Astrocyte (in vitro differentiated cells and primary cell): ENCODE results near the gene GABBR2.

Source experiments
- CTCF ChIP-seq: IDR thresholded peaks from 2 replicates; pipeline ENCODE4 v1.5.1; 2011; ENCODE audit warnings: low read depth, mild to moderate bottlenecking, inconsistent platforms, low read length, moderate library complexity; ENCODE audit not compliant: insufficient read depth
- EZH2 ChIP-seq: IDR thresholded peaks from 2 replicates; pipeline ENCODE4 v1.6.1; 2012; ENCODE audit warnings: mild to moderate bottlenecking, low read length, inconsistent platforms; ENCODE audit not compliant: insufficient read depth

DNA sequence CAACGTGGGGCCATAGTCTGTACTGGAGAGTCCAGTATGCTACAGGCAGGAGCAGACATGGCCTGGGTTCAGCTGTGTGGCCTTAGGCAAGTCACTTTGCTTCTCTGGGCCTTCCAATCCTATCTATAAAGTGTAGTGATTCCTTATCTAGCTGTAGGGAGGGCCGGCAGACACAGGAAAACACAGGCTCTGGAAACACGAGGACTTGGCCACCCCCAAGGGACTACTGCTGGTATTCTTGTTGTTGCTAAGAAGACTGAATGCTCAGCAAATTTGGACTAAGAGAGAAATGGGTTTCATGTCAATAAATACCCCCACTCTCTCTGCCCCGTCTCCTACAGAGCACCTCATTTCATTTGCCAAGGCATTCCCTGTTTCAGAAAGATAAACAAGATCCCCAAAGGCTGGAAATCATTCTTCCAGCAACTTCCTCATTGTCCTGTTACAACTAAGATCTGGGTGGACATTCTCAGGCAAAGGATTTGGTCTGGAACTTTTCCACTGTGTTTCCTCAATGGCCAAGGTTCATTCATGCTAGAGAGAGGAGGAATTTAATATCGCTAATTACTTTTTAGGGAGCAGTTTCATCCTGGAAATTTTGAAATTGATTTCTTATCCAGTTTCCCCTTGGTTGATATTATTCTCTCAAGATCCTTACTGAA lies 105.8 kb downstream of the GABBR2 start:
- TF ChIP-seq CTCF (no peak), EZH2 (no peak)
